Ramos (cell line): Measurements from ENCODE around the gene FBXO21.

Experiments
- in situ Hi-C: fragments of 300-500 bp; cut with MboI; formaldehyde crosslinking; loops from one replicate; pipeline ENCODE4 v1.14.3; 2022; ENCODE audit warnings: low sequenced_read_pairs; ENCODE audit not compliant: unreplicated experiment

FBXO21 gene

GRCh38 chr12:117190210-117190781, at the start of gene FBXO21:
Gene FBXO21 (minus strand): TSS chr12:117190470. CDS start chr12:117190456, 14 bp downstream.
- in situ Hi-C loops, result no loop called here

- in situ Hi-C loops, result no loop called here
Measured at GRCh38 chr12:117236456-117237001, 46.3 kb upstream of the FBXO21 start.

GRCh38 chr12:117235261-117235660, 45.0 kb upstream of the FBXO21 start:
- in situ Hi-C loops, result no loop called here

- in situ Hi-C loops, result no loop called here
Measured at GRCh38 chr12:117234441-117234840, 44.2 kb upstream of the FBXO21 start.

GRCh38 chr12:117231750-117232149, 41.5 kb upstream of the FBXO21 start:
- in situ Hi-C loops, result no loop called here

GRCh38 chr12:117228239-117228638, 38.0 kb upstream of the FBXO21 start:
- in situ Hi-C loops, result loop anchor here (10.0 kb wide), 1 partner anchor 607 kb away; no protein-coding TSS in a partner anchor

GRCh38 chr12:117227000-117227653, 36.9 kb upstream of the FBXO21 start:
- in situ Hi-C loops, result loop anchor here (10.0 kb wide), 1 partner anchor 608 kb away; no protein-coding TSS in a partner anchor

GRCh38 chr12:117226505-117226904, 36.2 kb upstream of the FBXO21 start:
- in situ Hi-C loops, result loop anchor here (10.0 kb wide), 1 partner anchor 608 kb away; no protein-coding TSS in a partner anchor

- in situ Hi-C loops, result loop anchor here (10.0 kb wide), 1 partner anchor 610 kb away; no protein-coding TSS in a partner anchor
Measured at GRCh38 chr12:117225179-117225578, 34.9 kb upstream of the FBXO21 start.

- in situ Hi-C loops, result loop anchor here (10.0 kb wide), 1 partner anchor 614 kb away; no protein-coding TSS in a partner anchor
Measured at GRCh38 chr12:117220947-117221346, 30.7 kb upstream of the FBXO21 start.

GRCh38 chr12:117218149-117218548, 27.9 kb upstream of the FBXO21 start:
- in situ Hi-C loops, result no loop called here

GRCh38 chr12:117216686-117217085, 26.4 kb upstream of the FBXO21 start:
- in situ Hi-C loops, result no loop called here

- in situ Hi-C loops, result no loop called here
Measured at GRCh38 chr12:117214797-117215196, 24.5 kb upstream of the FBXO21 start.

- in situ Hi-C loops, result no loop called here
Measured at GRCh38 chr12:117213295-117213808, 23.1 kb upstream of the FBXO21 start.

GRCh38 chr12:117212563-117213190, 22.4 kb upstream of the FBXO21 start:
- in situ Hi-C loops, result no loop called here

GRCh38 chr12:117210266-117210918, 20.1 kb upstream of the FBXO21 start:
- in situ Hi-C loops, result no loop called here

- in situ Hi-C loops, result no loop called here
Measured at GRCh38 chr12:117209626-117210025, 19.4 kb upstream of the FBXO21 start.

- in situ Hi-C loops, result no loop called here
Measured at GRCh38 chr12:117208811-117209455, 18.7 kb upstream of the FBXO21 start.

GRCh38 chr12:117208206-117208605, 17.9 kb upstream of the FBXO21 start:
- in situ Hi-C loops, result no loop called here

- in situ Hi-C loops, result no loop called here
Measured at GRCh38 chr12:117207675-117208074, 17.4 kb upstream of the FBXO21 start.
